Thoracic aorta (tissue), 2 donors: ENCODE measurements around the gene TPBGL. TPM values are rescaled to one million over a fixed set of nuclear protein-coding genes. Genes with fewer than 3 reads are reported as not detected.

Source experiments
- ATAC-seq: fragments of 150-250 bp; one replicate; pipeline ENCODE4 v1.8.0; 2017; ENCODE audit warnings: low read depth; ENCODE audit not compliant: insufficient number of reproducible peaks, low FRiP score
- DNase-seq: peaks from one replicate; pipeline ENCODE4 v3.0.0-alpha.2; 2020; ENCODE audit warnings: low spot score
- H3K27ac ChIP-seq, 2 donors: fragments of 200-600 bp; sonication (generic); 1 replicate in 1 of 2; 2 replicates in 1 of 2; pipeline ENCODE4 v1.5.1; 2016; ENCODE audit warnings: mild to moderate bottlenecking in 2 of 2, moderate library complexity in 2 of 2
- H3K27me3 ChIP-seq: fragments of 200-600 bp; sonication (generic); replicated peaks from 2 replicates; pipeline ENCODE4 v1.6.0; 2016; ENCODE audit warnings: mild to moderate bottlenecking; ENCODE audit not compliant: insufficient read depth
- H3K36me3 ChIP-seq: fragments of 200-600 bp; sonication (generic); one replicate; pipeline ENCODE4 v1.5.1; 2016
- H3K4me1 ChIP-seq, 2 donors: fragments of 200-600 bp; sonication (generic); 1 replicate in 1 of 2; 2 replicates in 1 of 2; pipeline versions ENCODE4 v1.5.1 to v1.6.0; 2016; ENCODE audit warnings: low read depth in 2 of 2, mild to moderate bottlenecking in 1 of 2; ENCODE audit not compliant: control insufficient read depth in 1 of 2
- H3K4me3 ChIP-seq: fragments of 200-600 bp; sonication (generic); 2 replicates; pipeline ENCODE4 v1.5.1; 2016; ENCODE audit warnings: mild to moderate bottlenecking
- H3K9me3 ChIP-seq: fragments of 200-600 bp; sonication (generic); 2 replicates; pipeline ENCODE4 v1.5.1; 2016
- total RNA-seq, 2 donors: library from RNA; depleted of rRNA; stranded (reverse); fragments of >200 nt; gene quantifications; one replicate each; pipeline versions ENCODE4 v1.1.0 to v1.2.3, GENCODE V29; 2016
- TF ChIP-seq, protein P1 (sequence below): fragments of 200-600 bp; sonication (generic); IDR thresholded peaks from one replicate; pipeline ENCODE4 v1.5.1; 2019; ENCODE audit warnings: antibody characterized with exemption

The TPBGL gene
- total RNA-seq, 2 donors from 2014 or later: 0.21 TPM; not detected in 1

DNA sequence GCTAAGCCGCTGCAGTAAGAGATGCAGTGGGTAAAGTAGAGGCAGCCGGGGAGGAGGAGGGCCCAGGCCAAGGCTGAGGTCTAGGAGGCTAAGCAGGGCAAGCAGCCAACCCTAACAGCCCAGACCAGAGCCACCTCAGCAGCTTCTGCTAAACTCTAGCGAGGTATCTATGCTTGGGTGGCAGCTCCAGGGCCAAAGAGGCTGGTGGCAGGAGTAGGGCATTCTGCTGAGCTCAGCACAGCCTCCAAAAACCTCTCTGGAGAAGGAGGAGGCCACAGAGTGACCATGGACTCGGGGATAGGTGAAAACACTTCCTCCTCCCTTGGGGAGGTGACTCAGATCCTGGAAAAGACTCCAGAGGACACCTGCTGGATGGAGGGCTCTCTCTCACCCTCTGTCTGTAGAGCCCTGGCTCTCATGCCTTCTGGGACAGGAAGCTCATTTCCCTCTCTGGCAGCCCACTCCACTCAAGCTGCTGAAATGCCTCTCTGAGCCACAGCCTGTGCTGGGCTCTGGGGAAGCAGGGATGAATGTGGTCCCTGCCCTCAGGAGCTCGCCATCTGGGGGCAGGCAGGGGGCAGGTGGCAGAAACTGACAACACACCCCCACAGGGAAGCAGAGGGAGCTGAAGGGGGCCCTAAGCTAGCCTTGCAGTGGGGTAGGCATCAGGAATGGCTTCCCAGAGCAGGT lies 16.5 kb upstream of the TPBGL start:
- H3K27ac ChIP-seq: no peak overlapping the region
- TF ChIP-seq, protein P1, sequence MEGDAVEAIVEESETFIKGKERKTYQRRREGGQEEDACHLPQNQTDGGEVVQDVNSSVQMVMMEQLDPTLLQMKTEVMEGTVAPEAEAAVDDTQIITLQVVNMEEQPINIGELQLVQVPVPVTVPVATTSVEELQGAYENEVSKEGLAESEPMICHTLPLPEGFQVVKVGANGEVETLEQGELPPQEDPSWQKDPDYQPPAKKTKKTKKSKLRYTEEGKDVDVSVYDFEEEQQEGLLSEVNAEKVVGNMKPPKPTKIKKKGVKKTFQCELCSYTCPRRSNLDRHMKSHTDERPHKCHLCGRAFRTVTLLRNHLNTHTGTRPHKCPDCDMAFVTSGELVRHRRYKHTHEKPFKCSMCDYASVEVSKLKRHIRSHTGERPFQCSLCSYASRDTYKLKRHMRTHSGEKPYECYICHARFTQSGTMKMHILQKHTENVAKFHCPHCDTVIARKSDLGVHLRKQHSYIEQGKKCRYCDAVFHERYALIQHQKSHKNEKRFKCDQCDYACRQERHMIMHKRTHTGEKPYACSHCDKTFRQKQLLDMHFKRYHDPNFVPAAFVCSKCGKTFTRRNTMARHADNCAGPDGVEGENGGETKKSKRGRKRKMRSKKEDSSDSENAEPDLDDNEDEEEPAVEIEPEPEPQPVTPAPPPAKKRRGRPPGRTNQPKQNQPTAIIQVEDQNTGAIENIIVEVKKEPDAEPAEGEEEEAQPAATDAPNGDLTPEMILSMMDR: no peak
- no peaks in the 10 kb centered on the region for H3K9me3 ChIP-seq
- no peak for ATAC-seq
- H3K27me3 ChIP-seq: no peaks in the 10 kb centered on the region
- no peak for DNase-seq
- no peaks in the 10 kb centered on the region for H3K36me3 ChIP-seq
- H3K4me3 ChIP-seq: no peak overlapping the region
- no peaks in the 10 kb centered on the region for H3K4me1 ChIP-seq

DNA sequence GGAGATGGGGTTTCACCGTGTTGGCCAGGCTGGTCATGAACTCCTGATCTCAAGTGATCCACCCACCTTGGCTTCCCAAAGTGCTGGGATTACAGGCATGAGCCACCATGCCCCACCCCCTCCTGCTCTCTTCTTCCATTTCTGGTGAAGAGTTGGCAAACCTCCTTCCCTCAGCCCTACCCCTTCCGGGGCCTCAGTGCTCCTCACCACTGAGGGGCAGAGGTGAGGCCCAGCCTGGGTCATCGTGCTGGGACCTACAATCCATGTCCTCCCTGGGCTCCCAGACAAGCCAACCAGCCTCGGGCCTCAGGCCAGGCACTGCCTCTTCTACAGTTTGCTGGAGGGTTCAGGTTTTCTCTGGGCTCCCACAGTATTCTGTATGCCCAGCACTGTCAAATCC lies 14.8 kb upstream of the TPBGL start:
- H3K4me1 ChIP-seq: no peaks in the 10 kb centered on the region
- H3K9me3 ChIP-seq: no peaks in the 10 kb centered on the region
- no peaks in the 10 kb centered on the region for H3K27me3 ChIP-seq
- DNase-seq (no peak), ATAC-seq (no peak)
- no peaks in the 10 kb centered on the region for H3K36me3 ChIP-seq
- TF ChIP-seq, protein P1: no peak
- H3K27ac ChIP-seq: no peak overlapping the region
- no peak overlapping the region for H3K4me3 ChIP-seq

DNA sequence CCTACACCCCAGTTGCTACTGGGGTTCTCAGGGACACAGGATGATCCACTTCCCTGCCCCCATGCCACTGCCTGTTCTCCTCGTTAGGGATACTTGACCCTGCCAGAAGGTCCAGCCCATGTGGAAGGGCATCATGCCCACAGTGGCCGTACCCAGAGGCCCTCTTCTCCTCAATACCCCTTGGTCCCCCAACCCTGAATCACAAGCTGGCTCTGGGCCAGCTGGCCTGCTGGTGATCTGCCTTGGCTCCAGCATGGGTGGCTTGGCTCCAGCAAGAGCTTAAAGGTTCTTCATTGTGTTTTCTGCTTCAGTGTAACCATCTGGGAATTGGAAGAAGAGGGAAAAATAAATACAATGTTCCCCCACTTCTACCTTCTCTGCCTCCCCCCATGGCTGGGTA lies 11.1 kb upstream of the TPBGL start:
- H3K4me1 ChIP-seq: no peaks in the 10 kb centered on the region
- DNase-seq (no peak), ATAC-seq (no peak)
- H3K9me3 ChIP-seq: no peaks in the 10 kb centered on the region
- no peaks in the 10 kb centered on the region for H3K36me3 ChIP-seq
- H3K4me3 ChIP-seq: no peak overlapping the region
- TF ChIP-seq, protein P1: no peak
- no peak overlapping the region for H3K27ac ChIP-seq
- no peaks in the 10 kb centered on the region for H3K27me3 ChIP-seq

DNA sequence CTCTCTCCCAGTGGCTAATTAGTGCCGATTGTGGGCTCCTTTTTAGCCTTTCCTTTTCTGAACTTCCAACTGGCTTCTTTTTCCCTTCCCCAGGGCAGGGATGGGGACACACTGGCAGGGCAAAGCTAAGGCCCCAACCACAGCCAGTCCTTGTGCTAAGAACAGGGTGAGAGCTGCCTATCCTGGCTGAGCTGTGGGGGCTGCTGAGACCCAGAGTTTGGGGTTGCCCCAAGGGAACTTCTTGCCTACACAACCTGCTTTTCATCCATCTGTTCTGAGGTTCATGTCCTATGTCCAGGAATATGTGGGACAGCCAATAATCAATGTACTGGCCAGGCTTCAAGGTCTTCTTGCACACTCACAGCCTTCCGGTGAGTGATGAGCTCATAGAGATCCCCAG lies 10.0 kb upstream of the TPBGL start:
- H3K36me3 ChIP-seq: no peaks in the 10 kb centered on the region
- ATAC-seq: no peak
- no peak for DNase-seq
- H3K27me3 ChIP-seq: no peaks in the 10 kb centered on the region
- no peak overlapping the region for H3K4me3 ChIP-seq
- H3K4me1 ChIP-seq: no peaks in the 10 kb centered on the region
- no peak overlapping the region for H3K27ac ChIP-seq
- H3K9me3 ChIP-seq: no peaks in the 10 kb centered on the region
- TF ChIP-seq, protein P1: no peak

DNA sequence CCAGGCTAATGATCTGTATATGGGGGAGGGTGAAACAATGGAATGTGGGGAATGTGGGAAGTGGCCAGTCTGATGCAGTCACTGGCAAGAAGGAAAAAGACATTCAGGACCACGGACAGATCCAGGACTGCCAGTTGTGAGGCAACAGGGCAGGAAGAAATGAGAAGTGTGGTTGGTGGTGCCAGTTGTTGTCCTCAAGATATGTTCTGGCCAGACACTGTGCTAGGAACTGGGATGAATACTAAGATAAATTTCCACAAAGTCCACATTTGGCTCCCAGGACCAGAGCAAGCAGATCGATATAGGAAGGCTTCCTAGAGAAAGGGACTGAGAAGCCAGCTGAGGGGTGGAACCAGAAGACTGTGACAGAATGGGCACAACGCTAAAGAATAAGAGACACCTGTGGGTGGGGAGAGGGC lies 6.8 kb upstream of the TPBGL start:
- TF ChIP-seq, protein P1: no peak
- H3K9me3 ChIP-seq: no peaks in the 10 kb centered on the region
- no peaks in the 10 kb centered on the region for H3K36me3 ChIP-seq
- H3K27ac ChIP-seq: no peak overlapping the region
- no peak overlapping the region for H3K4me3 ChIP-seq
- H3K27me3 ChIP-seq: no peaks in the 10 kb centered on the region
- no peak for ATAC-seq
- no peaks in the 10 kb centered on the region for H3K4me1 ChIP-seq
- DNase-seq: no peak
